ENCODE results near the gene PRKCQ.
A peak's percentile ranks its signal among the peaks of the same experiment; 100 is the strongest.
"Not testable (repeated sequence)": the region's sequence is repeated elsewhere in the genome, so short reads cannot be mapped to it uniquely, and the experiment has no call there.

PRKCQ gene

DNA sequence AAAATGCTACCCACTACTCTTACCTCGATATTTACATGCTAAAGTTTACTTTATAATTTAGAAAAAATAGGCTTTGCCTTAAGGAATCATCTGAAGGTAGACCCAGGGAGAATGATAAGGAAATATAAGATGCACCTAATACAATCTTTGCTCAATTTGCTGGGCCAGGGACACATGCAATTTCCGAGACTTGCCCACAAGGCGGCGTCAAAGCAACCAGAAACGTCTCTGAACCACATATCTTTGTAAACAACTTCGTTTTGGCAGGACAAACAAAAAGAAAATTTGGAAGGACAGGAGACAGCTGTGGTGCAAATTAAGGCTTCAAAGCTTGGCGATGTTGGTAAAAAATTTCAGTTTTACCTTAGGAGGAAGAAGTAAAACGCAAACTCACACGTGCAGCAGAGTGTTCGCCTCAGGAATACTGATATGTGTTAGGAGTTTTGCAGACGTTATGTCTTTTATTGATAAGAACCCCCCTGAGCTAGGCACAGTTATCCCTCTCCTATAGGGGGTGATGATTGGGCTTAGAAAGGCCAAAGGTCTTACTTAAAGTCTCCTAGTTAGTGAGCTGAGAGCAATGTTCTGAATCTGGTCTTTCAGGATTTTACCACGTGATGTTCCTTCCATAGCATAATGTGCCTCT lies 134.3 kb downstream of the PRKCQ start:
- no peaks in the 10 kb centered on the region for H4K20me1 ChIP-seq (ENCODE audit: insufficient read depth, low read length)
- H3K9me2 ChIP-seq (replicated peaks; ENCODE audit: insufficient read depth, low read length), result no peaks in the 10 kb centered on the region
- no peaks in the 10 kb centered on the region for H3K27me3 ChIP-seq (replicated peaks; ENCODE audit: insufficient read depth, low read length)
- peak overlapping the region; percentile 44 for H3K4me3 ChIP-seq (ENCODE audit: low read length)
- H3K4me1 ChIP-seq (ENCODE audit: low read length), result peaks cover 7% of the 10 kb centered on the region
- no peaks in the 10 kb centered on the region for H3F3A ChIP-seq (ENCODE audit: insufficient read depth, low read length)
- H3K9ac ChIP-seq (ENCODE audit: low read length), result no peak overlapping the region; the same call in 1 of the 2 replicates
- TF ChIP-seq, protein P1, sequence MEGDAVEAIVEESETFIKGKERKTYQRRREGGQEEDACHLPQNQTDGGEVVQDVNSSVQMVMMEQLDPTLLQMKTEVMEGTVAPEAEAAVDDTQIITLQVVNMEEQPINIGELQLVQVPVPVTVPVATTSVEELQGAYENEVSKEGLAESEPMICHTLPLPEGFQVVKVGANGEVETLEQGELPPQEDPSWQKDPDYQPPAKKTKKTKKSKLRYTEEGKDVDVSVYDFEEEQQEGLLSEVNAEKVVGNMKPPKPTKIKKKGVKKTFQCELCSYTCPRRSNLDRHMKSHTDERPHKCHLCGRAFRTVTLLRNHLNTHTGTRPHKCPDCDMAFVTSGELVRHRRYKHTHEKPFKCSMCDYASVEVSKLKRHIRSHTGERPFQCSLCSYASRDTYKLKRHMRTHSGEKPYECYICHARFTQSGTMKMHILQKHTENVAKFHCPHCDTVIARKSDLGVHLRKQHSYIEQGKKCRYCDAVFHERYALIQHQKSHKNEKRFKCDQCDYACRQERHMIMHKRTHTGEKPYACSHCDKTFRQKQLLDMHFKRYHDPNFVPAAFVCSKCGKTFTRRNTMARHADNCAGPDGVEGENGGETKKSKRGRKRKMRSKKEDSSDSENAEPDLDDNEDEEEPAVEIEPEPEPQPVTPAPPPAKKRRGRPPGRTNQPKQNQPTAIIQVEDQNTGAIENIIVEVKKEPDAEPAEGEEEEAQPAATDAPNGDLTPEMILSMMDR (IDR thresholded peaks at IDR 0.05; ENCODE audit: low read length), result peak; percentile 81
- no peak for TF ChIP-seq EZH2phosphoT487 (IDR thresholded peaks at IDR 0.05; ENCODE audit: low read length)
- H3K79me2 ChIP-seq (ENCODE audit: low read length), result no peaks in the 10 kb centered on the region
- no peak overlapping the region for H3K27ac ChIP-seq (ENCODE audit: low read length)
- peak overlapping the region; percentile 72 for H2AFZ ChIP-seq (ENCODE audit: low read length)
- peak overlapping the region; percentile 55 for H3K4me2 ChIP-seq (ENCODE audit: low read depth, low read length)
- no peaks in the 10 kb centered on the region for H3K9me3 ChIP-seq (replicated peaks; ENCODE audit: insufficient read depth, low read length)
- DNase-seq, result peak; percentile 65
- H3K36me3 ChIP-seq (replicated peaks; ENCODE audit: insufficient read depth, low read length), result no peaks in the 10 kb centered on the region

DNA sequence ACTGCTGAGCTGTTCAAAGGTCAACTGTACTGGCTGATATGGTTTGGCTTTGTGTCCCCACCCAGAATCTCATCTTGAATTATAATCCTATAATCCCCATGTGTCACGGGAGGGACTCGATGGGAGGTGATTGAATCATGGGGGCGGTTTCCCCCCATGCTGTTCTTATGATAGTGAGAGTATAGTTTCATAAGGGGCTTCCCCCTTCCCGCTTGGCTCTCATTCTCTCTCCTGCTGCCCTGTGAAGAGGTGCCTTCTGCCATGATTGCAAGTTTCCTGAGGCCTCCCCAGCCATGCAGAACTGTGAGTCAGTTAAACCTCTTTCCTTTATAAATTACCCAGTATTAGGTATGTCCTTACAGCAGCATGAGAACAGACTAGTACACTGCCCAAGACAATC lies 140.2 kb downstream of the PRKCQ start:
- H2AFZ ChIP-seq (ENCODE audit: low read length); H3K79me2 ChIP-seq (ENCODE audit: low read length); DNase-seq; H3K27me3 ChIP-seq (replicated peaks; ENCODE audit: insufficient read depth, low read length); H3F3A ChIP-seq (ENCODE audit: insufficient read depth, low read length); H3K9me3 ChIP-seq (replicated peaks; ENCODE audit: insufficient read depth, low read length); H4K20me1 ChIP-seq (ENCODE audit: insufficient read depth, low read length); H3K27ac ChIP-seq (ENCODE audit: low read length); H3K36me3 ChIP-seq (replicated peaks; ENCODE audit: insufficient read depth, low read length); H3K9me2 ChIP-seq (replicated peaks; ENCODE audit: insufficient read depth, low read length); H3K4me3 ChIP-seq (ENCODE audit: low read length); H3K4me1 ChIP-seq (ENCODE audit: low read length); H3K4me2 ChIP-seq (ENCODE audit: low read depth, low read length); H3K9ac ChIP-seq (ENCODE audit: low read length): not testable (repeated sequence)

DNA sequence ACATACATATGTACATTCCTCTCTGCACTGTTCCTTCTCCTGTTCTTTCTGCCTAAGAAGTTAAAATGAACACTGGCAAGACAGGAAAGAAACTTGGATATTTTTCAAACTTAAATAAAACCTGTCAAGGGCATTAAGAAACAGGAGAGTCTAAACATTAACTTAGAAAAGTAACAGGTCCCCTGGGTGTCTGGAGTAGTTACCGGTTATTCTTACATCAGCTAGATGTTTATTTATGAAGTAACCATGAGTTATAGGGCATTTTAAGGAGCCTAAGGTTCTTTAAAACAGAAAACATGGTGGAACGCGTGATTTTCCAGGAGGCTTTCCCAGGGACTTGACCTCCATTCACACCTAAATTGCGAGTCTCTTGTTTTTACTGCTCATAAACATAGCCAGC lies 148.2 kb downstream of the PRKCQ start:
- no peak overlapping the region for H3K9ac ChIP-seq (ENCODE audit: low read length)
- H3K4me3 ChIP-seq (ENCODE audit: low read length), result no peak overlapping the region
- no peak overlapping the region for H2AFZ ChIP-seq (ENCODE audit: low read length)
- H3K27me3 ChIP-seq (replicated peaks; ENCODE audit: insufficient read depth, low read length), result no peaks in the 10 kb centered on the region
- H3K4me1 ChIP-seq (ENCODE audit: low read length), result no peaks in the 10 kb centered on the region
- H3K9me2 ChIP-seq (replicated peaks; ENCODE audit: insufficient read depth, low read length), result no peaks in the 10 kb centered on the region
- no peak for DNase-seq
- no peak for TF ChIP-seq EZH2 (optimal IDR thresholded peaks at IDR 0.05; ENCODE audit: low read depth, low read length)
- TF ChIP-seq EZH2phosphoT487 (IDR thresholded peaks at IDR 0.05; ENCODE audit: low read length), result no peak
- TF ChIP-seq, protein P1 (IDR thresholded peaks at IDR 0.05; ENCODE audit: low read length), result no peak
- H3K4me2 ChIP-seq (ENCODE audit: low read depth, low read length), result no peak overlapping the region
- no peaks in the 10 kb centered on the region for H3K36me3 ChIP-seq (replicated peaks; ENCODE audit: insufficient read depth, low read length)
- H4K20me1 ChIP-seq (ENCODE audit: insufficient read depth, low read length), result no peaks in the 10 kb centered on the region
- H3K79me2 ChIP-seq (ENCODE audit: low read length), result no peaks in the 10 kb centered on the region
- no peak overlapping the region for H3K27ac ChIP-seq (ENCODE audit: low read length)
- H3K9me3 ChIP-seq (replicated peaks; ENCODE audit: insufficient read depth, low read length), result no peaks in the 10 kb centered on the region
- no peaks in the 10 kb centered on the region for H3F3A ChIP-seq (ENCODE audit: insufficient read depth, low read length)

DNA sequence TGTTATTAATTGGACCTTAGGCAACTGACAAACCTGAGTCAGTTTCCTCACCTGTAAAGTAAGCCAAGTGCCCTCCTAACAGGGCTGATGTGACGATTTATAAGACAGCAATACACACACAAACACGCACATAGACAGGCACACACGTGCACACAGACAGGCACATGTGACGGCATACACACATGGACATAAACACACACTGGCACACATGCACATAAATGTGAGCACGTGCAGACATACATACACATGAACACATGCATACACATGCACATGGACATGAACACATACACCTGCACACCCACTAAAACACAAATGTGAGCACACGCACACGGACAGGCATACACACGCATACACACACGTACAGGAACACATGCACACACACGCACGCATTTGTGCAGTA lies 148.9 kb downstream of the PRKCQ start:
- Histone ChIP-seq H3K9me3 (replicated peaks; ENCODE audit: insufficient read depth, low read length) (no peaks in the 10 kb centered on the region), H3F3A (ENCODE audit: insufficient read depth, low read length) (no peaks in the 10 kb centered on the region), H3K36me3 (replicated peaks; ENCODE audit: insufficient read depth, low read length) (no peaks in the 10 kb centered on the region), H3K4me2 (ENCODE audit: low read depth, low read length) (no peak overlapping the region), H3K4me3 (ENCODE audit: low read length) (no peak overlapping the region), H3K9me2 (replicated peaks; ENCODE audit: insufficient read depth, low read length) (no peaks in the 10 kb centered on the region), H3K9ac (ENCODE audit: low read length) (no peak overlapping the region), H3K4me1 (ENCODE audit: low read length) (no peaks in the 10 kb centered on the region), H4K20me1 (ENCODE audit: insufficient read depth, low read length) (no peaks in the 10 kb centered on the region), H3K79me2 (ENCODE audit: low read length) (no peaks in the 10 kb centered on the region), H3K27me3 (replicated peaks; ENCODE audit: insufficient read depth, low read length) (no peaks in the 10 kb centered on the region), H3K27ac (ENCODE audit: low read length) (no peak overlapping the region), H2AFZ (ENCODE audit: low read length) (no peak overlapping the region)
- DNase-seq, result no peak
- TF ChIP-seq, protein P1 (IDR thresholded peaks at IDR 0.05; ENCODE audit: low read length), result no peak
- no peak for TF ChIP-seq EZH2 (optimal IDR thresholded peaks at IDR 0.05; ENCODE audit: low read depth, low read length)

All from MM.1S (cell line).